Prostate gland (tissue), 2 donors: Measurements from ENCODE around the gene PKHD1.

Source experiments
- POLR2A ChIP-seq: fragments of 450-650 bp; IDR thresholded peaks from one replicate; pipeline ENCODE4 v1.6.1; 2016; ENCODE audit warnings: antibody characterized with exemption, mild to moderate bottlenecking
- POLR2AphosphoS5 ChIP-seq: sonication (generic); formaldehyde crosslinking; IDR thresholded peaks from one replicate; pipeline ENCODE4 v1.6.1; 2017; ENCODE audit warnings: antibody characterized with exemption
- TF ChIP-seq, protein P1 (sequence below), 4 experiments: fragments of 200-600 bp in 2 of 4; fragments of 450-650 bp in 2 of 4; sonication (generic) in 2 of 4; IDR thresholded peaks; 1 replicate in 3 of 4; 2 replicates in 1 of 4; pipeline ENCODE4 v1.5.1; 2016 to 2019; ENCODE audit warnings: antibody characterized with exemption in 4 of 4, mild to moderate bottlenecking in 2 of 4, moderate library complexity in 2 of 4

DNA sequence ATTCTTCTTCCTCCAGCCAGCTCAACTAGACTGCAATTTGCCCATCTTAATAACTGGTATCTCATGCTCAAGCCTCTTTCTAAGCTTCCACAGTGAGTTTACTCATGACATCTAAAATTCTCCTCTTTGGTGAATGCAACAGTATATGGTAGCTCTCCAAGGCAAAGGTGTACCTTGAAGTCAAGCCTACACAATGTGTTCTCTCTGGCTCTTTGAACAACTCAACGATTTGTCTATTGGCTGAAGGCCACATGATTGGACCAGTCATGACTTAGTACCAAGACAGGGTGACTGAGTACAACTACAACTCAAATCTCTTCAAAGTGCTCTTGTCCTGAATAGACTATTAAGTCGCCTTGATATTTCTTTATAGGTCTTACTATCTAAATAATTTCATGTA, 199.6 kb downstream of the PKHD1 start:
- TF ChIP-seq POLR2AphosphoS5 (no peak), POLR2A (no peak)
- TF ChIP-seq, protein P1, sequence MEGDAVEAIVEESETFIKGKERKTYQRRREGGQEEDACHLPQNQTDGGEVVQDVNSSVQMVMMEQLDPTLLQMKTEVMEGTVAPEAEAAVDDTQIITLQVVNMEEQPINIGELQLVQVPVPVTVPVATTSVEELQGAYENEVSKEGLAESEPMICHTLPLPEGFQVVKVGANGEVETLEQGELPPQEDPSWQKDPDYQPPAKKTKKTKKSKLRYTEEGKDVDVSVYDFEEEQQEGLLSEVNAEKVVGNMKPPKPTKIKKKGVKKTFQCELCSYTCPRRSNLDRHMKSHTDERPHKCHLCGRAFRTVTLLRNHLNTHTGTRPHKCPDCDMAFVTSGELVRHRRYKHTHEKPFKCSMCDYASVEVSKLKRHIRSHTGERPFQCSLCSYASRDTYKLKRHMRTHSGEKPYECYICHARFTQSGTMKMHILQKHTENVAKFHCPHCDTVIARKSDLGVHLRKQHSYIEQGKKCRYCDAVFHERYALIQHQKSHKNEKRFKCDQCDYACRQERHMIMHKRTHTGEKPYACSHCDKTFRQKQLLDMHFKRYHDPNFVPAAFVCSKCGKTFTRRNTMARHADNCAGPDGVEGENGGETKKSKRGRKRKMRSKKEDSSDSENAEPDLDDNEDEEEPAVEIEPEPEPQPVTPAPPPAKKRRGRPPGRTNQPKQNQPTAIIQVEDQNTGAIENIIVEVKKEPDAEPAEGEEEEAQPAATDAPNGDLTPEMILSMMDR (IDR thresholded peaks at IDR 0.05), result no peak
